Stimulated activated CD8-positive, alpha-beta memory T cell treated with anti-CD3 and anti-CD28 coated beads, Interleukin-2, amount 100 ng/mL, for 1 hour (primary cell): ENCODE measurements around the gene IMMP2L.
"Not testable (repeated sequence)": the region's sequence is repeated elsewhere in the genome, so short reads cannot be mapped to it uniquely, and the experiment has no call there.

Experiments used
- DNase-seq, 2 donors: peaks; one replicate each; pipeline ENCODE4 v3.0.0-alpha.2; 2020; ENCODE audit warnings: low read depth in 2 of 2

The IMMP2L gene

DNA sequence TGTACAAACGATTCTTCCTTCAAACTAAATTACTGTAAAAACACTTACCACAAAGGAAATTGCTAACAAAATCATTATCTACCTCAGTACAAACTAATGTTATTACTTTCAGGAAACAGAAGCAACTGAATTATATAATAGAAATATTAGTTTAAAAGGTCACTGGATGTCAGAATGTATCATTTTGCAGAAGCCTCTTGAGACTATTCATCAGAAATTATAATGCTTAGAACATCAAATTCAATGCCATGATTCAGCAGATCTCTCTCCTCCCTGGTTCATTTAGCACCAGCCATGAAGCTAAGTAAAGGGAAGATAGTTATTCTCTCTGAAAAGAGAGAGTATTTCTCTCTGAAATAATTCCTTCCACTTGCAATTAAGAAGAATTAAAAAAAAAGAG lies 223.3 kb downstream of the IMMP2L start:
- no peak for DNase-seq

DNA sequence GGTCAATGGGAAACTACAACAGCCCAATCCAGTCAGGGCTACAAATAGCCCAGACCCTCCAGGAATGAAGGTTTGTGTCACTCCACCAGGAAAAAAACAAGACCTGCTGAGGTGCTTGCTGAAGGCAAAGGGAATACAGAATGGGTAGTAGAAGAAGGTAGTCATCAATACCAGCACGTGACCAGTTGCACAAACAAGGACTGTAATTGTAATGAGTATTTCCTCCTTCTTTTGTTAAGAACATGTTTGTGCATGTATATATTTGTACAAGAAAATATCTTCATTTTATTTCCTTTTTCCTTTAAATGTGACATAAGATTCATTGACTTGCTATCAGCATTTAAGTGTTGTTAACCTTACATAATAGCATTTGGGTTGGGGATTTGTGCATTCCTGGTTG lies 229.3 kb downstream of the IMMP2L start:
- no peak for DNase-seq

DNA sequence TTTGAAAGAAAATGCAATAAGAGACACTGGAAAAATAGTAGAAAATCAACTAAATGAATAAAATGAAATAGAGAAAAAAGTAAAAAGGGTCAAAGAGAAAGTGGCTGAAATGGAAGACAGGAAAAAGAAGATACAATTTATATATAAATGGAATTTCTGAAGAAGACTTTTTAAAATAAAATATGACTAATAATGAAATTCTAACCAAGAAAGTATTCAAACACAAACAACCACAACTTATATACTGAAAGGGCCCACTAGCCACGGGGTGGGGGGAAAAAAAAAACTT lies 232.1 kb downstream of the IMMP2L start:
- no peak for DNase-seq

- DNase-seq: no peak
Observed at GRCh38 chr7:111329367-111330234, 232.7 kb downstream of the IMMP2L start.

DNA sequence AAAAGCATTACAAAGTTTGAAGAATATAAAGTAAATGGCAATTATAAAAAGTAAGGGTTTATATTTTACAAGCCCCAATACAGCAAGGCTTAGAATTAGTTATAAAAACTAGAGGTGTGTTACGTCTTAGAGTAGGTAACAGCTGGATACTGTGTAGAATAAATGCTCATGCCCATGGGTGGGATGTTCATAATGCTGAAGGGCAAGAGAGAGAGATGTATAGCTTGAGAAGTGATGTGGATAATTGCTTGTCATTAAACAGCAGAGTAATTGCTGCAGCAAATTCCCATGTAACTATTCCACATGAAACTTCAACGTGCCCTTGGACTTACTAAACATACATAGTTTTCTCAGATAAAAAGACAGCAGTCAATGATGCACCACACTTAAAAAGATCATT lies 233.8 kb downstream of the IMMP2L start:
- no peak for DNase-seq

DNA sequence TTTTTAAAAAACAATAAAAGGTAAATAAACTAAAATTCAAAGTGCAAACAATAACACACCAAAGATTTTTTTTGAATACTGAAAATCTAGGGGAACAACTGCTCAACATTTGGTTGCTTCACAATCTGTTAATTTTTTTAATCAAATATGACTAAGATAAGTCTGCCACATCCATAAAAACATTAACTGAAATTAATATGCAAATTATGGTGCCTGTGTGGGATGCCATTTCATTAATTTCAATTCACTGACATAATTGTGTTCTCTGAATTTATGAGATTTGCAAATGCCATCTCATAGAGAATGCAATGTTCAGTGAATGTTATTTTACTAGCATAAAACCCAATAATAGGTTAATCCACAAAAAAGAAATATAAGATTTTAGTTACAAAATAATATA lies 237.5 kb downstream of the IMMP2L start:
- no peak for DNase-seq

DNA sequence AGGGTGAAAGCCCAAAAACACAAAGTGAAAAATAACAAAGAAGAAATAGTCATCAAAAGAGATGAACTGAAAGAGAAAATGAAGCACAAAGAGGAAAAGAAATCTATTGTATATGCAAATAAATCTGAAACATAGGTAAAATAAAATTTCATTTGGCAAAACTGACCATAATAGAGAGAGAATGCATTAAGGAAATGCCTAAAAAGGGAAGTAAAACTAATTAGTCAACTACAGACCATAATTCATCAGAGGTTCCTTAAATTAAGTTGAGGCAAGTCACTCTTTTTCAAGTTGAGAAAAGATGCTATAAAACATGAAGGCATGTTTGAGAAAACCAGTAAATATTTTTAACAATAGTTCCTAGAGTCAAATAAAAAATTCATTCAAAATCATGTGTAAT lies 238.1 kb downstream of the IMMP2L start:
- no peak for DNase-seq

GRCh38 chr7:111323670-111324069 lies 238.6 kb downstream of the IMMP2L start:
- not testable (repeated sequence) for DNase-seq

DNA sequence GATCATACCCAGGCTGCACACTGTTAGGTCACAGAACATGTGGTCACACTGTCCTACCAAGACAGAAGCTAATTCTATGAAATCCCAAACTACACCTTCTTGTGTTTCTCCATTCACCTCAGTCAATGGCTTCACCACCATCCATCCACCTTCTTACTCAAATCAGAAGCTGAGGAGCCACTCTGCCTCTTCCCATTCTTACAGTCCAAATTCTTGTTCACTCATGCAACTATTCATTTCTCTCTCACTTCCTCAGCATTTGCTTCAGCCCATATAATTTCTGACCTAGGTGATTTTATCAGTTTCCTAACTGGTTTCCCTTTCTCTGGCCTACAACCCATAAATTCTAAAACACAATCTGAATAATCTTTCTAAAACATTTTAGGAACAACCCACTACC lies 242.2 kb downstream of the IMMP2L start:
- no peak for DNase-seq

DNA sequence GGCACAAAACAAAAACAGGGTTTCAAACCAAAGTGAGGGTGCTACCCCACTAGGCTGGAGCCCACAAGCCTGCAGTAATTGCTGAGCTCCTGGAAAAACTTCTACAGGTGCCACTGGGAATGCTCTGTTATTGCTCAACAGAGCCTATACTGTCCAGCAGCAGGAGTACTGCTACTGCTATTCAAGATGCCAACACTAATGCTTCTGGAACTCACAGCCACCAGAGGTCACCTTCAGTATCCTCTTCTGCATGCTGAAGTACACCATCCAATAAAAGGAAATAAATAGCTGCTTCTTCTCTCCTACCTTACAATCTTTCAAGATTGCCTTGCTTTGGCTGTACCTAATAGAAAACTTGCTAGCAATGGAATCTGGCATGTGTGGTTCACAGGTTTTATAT lies 249.3 kb downstream of the IMMP2L start:
- DNase-seq: no peak

GRCh38 chr7:111308691-111309090 lies 253.6 kb downstream of the IMMP2L start:
- no peak for DNase-seq

DNA sequence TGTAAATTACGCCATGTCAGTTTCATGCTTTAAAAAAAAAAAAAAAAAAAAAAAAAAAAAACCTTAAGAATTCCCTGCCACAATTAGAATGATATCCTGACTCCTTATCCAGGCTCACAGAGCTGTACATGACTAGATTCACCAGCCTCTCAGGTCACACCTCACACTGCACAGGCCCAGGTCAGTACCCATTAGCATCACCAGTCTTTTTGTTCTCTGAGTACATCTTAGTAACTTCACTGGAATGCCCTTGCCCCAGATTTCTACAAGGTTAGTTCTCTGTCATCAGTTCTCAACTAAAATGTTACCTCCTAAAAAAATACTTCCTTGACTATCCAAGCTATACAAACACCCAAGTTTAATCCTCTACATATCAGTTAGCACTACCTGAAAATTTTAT lies 260.4 kb downstream of the IMMP2L start:
- no peak for DNase-seq

DNA sequence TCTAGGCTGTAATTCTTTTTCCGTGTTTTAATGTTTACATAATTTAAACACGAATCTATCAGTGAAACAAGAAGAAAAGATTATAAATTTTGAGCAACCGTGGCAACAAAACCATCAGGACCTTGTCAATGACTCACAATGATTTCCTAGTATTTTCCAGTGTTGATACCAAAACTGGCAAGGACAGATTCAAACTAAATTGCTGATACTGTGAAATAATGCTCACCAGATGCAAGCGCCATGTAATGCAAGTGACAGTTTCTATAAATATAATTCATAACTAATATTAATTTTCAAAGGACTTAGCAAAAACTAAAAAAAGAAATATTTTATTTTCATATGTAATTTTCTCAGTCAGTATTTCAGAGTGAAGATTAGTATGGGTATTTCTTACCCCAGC lies 267.8 kb downstream of the IMMP2L start:
- no peak for DNase-seq

- DNase-seq: no peak
Observed at GRCh38 chr7:111292026-111292470, 270.2 kb downstream of the IMMP2L start.

GRCh38 chr7:111290982-111291381 lies 271.3 kb downstream of the IMMP2L start:
- no peak for DNase-seq

- DNase-seq: no peak
Observed at GRCh38 chr7:111290419-111290818, 271.9 kb downstream of the IMMP2L start.

DNA sequence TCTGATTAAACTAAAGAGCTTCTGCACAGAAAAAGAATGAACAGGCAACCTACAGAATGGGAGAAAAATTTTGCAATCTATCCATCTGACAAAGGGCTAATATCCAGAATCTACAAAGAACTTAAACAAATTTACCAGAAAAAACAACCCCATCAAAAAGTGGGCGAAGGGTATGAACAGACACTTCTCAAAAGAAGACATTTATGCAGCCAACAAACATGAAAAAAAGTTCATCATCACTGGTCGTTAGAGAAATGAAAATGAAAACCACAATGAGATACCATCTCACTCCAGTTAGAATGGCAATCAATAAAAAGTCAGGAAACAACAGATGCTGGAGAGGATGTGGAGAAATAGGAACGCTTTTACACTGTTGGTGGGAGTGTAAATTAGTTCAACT lies 273.9 kb downstream of the IMMP2L start:
- DNase-seq: not testable (repeated sequence)

- DNase-seq: no peak
Observed at GRCh38 chr7:111282626-111283025, 279.7 kb downstream of the IMMP2L start.

- DNase-seq: no peak
Observed at GRCh38 chr7:111274857-111275256, 287.4 kb downstream of the IMMP2L start.

- DNase-seq: no peak
Observed at GRCh38 chr7:111272092-111272491, 290.2 kb downstream of the IMMP2L start.

DNA sequence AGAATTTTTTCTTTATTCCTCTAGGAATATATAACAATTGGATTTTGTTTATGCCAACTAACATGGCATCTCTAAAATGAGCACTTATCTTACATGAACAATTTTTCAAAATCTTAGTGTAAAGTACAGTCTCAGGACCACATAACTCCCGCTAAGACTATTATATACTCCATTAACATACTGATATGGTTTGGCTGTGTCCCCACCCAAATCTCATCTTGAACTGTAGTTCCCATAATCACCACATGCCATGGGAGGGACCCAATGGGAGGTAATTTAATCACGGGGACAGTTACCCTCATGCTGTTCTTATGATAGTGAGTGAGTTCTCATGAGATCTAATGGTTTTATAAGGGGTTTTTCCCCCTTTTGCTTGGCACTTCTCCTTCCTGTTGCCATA lies 291.5 kb downstream of the IMMP2L start:
- not testable (repeated sequence) for DNase-seq

- no peak for DNase-seq
Observed at GRCh38 chr7:111268941-111269340, 293.4 kb downstream of the IMMP2L start.

DNA sequence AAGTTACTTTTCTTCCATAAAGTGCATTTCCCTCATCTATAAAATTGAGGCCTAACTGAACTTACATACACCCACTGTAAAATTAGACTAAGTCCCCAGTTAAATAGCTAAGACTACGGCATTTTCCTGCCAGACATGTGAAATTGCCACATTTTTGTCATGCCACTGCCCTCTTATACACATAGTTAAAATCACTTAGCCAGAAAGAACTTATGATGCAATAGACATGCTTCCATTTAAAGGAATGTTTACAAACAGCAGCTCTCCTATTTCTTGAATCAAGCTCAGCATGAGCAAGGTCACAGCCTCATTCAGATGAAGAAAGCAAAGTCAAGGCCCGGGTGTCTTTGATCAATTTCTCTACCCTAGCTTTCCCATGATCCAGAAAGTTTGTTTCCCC lies 295.7 kb downstream of the IMMP2L start:
- no peak for DNase-seq

GRCh38 chr7:111265394-111265793 lies 296.9 kb downstream of the IMMP2L start:
- DNase-seq: no peak
